K562 (cell line): ENCODE measurements around the gene PPP1R13L. TPM values are rescaled to one million over a fixed set of nuclear protein-coding genes. Genes with fewer than 3 reads are reported as not detected.
A peak's percentile ranks its signal among the peaks of the same experiment; 100 is the strongest.

Source experiments
- CXXC5 ChIP-seq: fragments of 250-450 bp; sonication (Bioruptor Pico); IDR thresholded peaks from 2 replicates; pipeline ENCODE4 v1.8.0; 2022; ENCODE audit warnings: inconsistent platforms, mild to moderate bottlenecking, moderate library complexity
- ILK ChIP-seq: fragments of 450-650 bp; IDR thresholded peaks from 2 replicates; pipeline ENCODE4 v1.6.1; 2016; ENCODE audit warnings: missing genetic modification characterization, low read depth, mild to moderate bottlenecking, missing compliant biosample characterization, moderate library complexity, borderline replicate concordance
- NCOR1 ChIP-seq: fragments of 450-650 bp; IDR thresholded peaks from 2 replicates; pipeline ENCODE4 v1.6.1; 2016; ENCODE audit warnings: mild to moderate bottlenecking, moderate library complexity
- NR2F6 ChIP-seq: fragments of 450-650 bp; formaldehyde crosslinking; IDR thresholded peaks from 2 replicates; pipeline ENCODE4 v1.4.0; 2020; ENCODE audit warnings: mild to moderate bottlenecking
- PCBP2 ChIP-seq: fragments of 200-400 bp; formaldehyde crosslinking; IDR thresholded peaks from 2 replicates; pipeline ENCODE4 v1.6.1; 2018; ENCODE audit warnings: low read length, low read depth, mild to moderate bottlenecking, moderate library complexity; ENCODE audit not compliant: poor library complexity, severe bottlenecking
- PHF20 ChIP-seq: fragments of 450-650 bp; IDR thresholded peaks from 2 replicates; pipeline ENCODE4 v1.6.1; 2018; ENCODE audit not compliant: partially characterized antibody
- SREBF2 ChIP-seq: sonication (generic); formaldehyde crosslinking; IDR thresholded peaks from 2 replicates; pipeline ENCODE4 v1.4.0; 2020; ENCODE audit warnings: mild to moderate bottlenecking, missing genetic modification reagents
- U2AF1 ChIP-seq: fragments of 200-400 bp; formaldehyde crosslinking; optimal IDR thresholded peaks from 2 replicates; pipeline ENCODE3; 2017; ENCODE audit warnings: mild to moderate bottlenecking, low read depth, low read length, moderate library complexity
- ZBTB8A ChIP-seq: fragments of 450-650 bp; IDR thresholded peaks from 2 replicates; pipeline ENCODE4 v1.6.1; 2018; ENCODE audit warnings: mild to moderate bottlenecking, moderate library complexity; ENCODE audit not compliant: partially characterized antibody
- ZNF3 ChIP-seq: fragments of 250-450 bp; sonication (Bioruptor Pico); IDR thresholded peaks from 2 replicates; pipeline ENCODE4 v1.5.0; 2021; ENCODE audit warnings: mild to moderate bottlenecking, moderate library complexity
- ZNF347 ChIP-seq: fragments of 450-650 bp; formaldehyde crosslinking; IDR thresholded peaks from 2 replicates; pipeline ENCODE4 v1.4.0; 2020; ENCODE audit warnings: low read depth, mild to moderate bottlenecking, moderate library complexity
- ZNF77 ChIP-seq: fragments of 250-450 bp; sonication (Bioruptor Pico); IDR thresholded peaks from 2 replicates; pipeline ENCODE4 v1.5.0; 2020
- polyA plus RNA-seq, 8 experiments: library from polyadenylated mRNA; depleted of rRNA in 4 of 8; stranded (reverse) in 5 of 8; unstranded in 3 of 8; fragments of >200 nt; fragmentation: Nextera tagmentation in 2 of 8; fragmentation: Illumina TruSeq in 1 of 8; extraction: Ambion mirVana in 2 of 8; extraction: Trizol in 1 of 8; gene quantifications; 2 replicates each; pipeline versions ENCODE4 v1.2.1 to v1.2.3, GENCODE V29; 2011 to 2014; ENCODE audit warnings: inconsistent platforms in 1 of 8, missing spikeins in 1 of 8
- total RNA-seq, 7 experiments: library from RNA; depleted of rRNA in 6 of 7; stranded (reverse); fragments of >200 nt in 6 of 7; fragmentation: Illumina TruSeq in 2 of 7; extraction: Trizol in 2 of 7; gene quantifications; 2 replicates each; pipeline versions ENCODE4 v1.2.1 to v1.2.3, GENCODE V29; 2011 to 2021; ENCODE audit warnings: low replicate concordance in 1 of 7
- TF ChIP-seq, protein P1 (sequence below): fragments of 200-800 bp; sonication (Bioruptor generic); IDR thresholded peaks from 2 replicates; pipeline ENCODE4 v1.6.1; 2016; ENCODE audit warnings: missing genetic modification characterization, missing compliant biosample characterization
- TF ChIP-seq, protein P2 (sequence below): conservative IDR thresholded peaks from 2 replicates; pipeline ENCODE4 v1.6.1; 2011; ENCODE audit warnings: low read depth, mild to moderate bottlenecking, low read length; ENCODE audit not compliant: control insufficient read depth
- TF ChIP-seq, protein P3 (sequence below): sonication (generic); formaldehyde crosslinking; IDR thresholded peaks from 2 replicates; pipeline ENCODE4 v1.8.0; 2022; ENCODE audit warnings: mild to moderate bottlenecking, missing genetic modification reagents
- TF ChIP-seq, protein P4 (sequence below): IDR thresholded peaks from 2 replicates; pipeline ENCODE4 v1.6.1; 2011; ENCODE audit warnings: borderline replicate concordance, low read depth, mild to moderate bottlenecking, moderate library complexity, low read length; ENCODE audit not compliant: insufficient read depth, poor library complexity, severe bottlenecking

The PPP1R13L gene
- total and polyA plus RNA-seq, 9 of the 15 experiments (the other 6 are each of a cell fraction or from before 2014, with no cell fraction given), result 0.32 to 6.7 (median 2.0) TPM

DNA sequence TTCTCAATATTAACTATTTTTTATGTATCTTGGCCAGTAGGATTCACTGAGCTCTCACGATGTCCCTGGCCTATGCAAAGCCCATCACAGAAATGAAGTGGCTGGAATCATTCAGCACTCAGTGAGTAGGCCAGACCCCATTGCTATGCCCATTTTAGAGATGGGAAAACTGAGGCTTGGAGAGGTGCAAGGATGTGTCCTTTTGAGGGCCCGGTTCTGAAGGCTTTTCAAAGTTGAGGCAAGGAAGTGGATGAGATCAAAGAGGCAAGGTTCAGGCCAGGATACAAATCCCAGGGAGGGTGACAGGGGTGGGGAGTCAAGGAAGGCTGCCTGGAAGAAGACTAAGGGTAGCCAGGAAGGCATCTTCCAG is 37.5 kb upstream of the PPP1R13L start (continued):
- TF ChIP-seq, protein P1, sequence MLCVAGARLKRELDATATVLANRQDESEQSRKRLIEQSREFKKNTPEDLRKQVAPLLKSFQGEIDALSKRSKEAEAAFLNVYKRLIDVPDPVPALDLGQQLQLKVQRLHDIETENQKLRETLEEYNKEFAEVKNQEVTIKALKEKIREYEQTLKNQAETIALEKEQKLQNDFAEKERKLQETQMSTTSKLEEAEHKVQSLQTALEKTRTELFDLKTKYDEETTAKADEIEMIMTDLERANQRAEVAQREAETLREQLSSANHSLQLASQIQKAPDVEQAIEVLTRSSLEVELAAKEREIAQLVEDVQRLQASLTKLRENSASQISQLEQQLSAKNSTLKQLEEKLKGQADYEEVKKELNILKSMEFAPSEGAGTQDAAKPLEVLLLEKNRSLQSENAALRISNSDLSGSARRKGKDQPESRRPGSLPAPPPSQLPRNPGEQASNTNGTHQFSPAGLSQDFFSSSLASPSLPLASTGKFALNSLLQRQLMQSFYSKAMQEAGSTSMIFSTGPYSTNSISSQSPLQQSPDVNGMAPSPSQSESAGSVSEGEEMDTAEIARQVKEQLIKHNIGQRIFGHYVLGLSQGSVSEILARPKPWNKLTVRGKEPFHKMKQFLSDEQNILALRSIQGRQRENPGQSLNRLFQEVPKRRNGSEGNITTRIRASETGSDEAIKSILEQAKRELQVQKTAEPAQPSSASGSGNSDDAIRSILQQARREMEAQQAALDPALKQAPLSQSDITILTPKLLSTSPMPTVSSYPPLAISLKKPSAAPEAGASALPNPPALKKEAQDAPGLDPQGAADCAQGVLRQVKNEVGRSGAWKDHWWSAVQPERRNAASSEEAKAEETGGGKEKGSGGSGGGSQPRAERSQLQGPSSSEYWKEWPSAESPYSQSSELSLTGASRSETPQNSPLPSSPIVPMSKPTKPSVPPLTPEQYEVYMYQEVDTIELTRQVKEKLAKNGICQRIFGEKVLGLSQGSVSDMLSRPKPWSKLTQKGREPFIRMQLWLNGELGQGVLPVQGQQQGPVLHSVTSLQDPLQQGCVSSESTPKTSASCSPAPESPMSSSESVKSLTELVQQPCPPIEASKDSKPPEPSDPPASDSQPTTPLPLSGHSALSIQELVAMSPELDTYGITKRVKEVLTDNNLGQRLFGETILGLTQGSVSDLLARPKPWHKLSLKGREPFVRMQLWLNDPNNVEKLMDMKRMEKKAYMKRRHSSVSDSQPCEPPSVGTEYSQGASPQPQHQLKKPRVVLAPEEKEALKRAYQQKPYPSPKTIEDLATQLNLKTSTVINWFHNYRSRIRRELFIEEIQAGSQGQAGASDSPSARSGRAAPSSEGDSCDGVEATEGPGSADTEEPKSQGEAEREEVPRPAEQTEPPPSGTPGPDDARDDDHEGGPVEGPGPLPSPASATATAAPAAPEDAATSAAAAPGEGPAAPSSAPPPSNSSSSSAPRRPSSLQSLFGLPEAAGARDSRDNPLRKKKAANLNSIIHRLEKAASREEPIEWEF (CRISPR knock-in tag), result no peak
- TF ChIP-seq CXXC5 (CRISPR knock-in tag) (no peak), SREBF2 (CRISPR knock-in tag) (no peak), ZNF3 (CRISPR knock-in tag) (0 out of 2 replicates have a peak, but pooled peaks have one; percentile 54), NCOR1 (no peak), NR2F6 (CRISPR knock-in tag) (no peak), PCBP2 (no peak), ZNF347 (no peak), U2AF1 (no peak), ZBTB8A (no peak), ZNF77 (CRISPR knock-in tag) (no peak), PHF20 (peak; percentile 92), ILK (tag) (no peak)
- TF ChIP-seq, protein P2, sequence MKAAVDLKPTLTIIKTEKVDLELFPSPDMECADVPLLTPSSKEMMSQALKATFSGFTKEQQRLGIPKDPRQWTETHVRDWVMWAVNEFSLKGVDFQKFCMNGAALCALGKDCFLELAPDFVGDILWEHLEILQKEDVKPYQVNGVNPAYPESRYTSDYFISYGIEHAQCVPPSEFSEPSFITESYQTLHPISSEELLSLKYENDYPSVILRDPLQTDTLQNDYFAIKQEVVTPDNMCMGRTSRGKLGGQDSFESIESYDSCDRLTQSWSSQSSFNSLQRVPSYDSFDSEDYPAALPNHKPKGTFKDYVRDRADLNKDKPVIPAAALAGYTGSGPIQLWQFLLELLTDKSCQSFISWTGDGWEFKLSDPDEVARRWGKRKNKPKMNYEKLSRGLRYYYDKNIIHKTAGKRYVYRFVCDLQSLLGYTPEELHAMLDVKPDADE, result no peak
- TF ChIP-seq, protein P3, sequence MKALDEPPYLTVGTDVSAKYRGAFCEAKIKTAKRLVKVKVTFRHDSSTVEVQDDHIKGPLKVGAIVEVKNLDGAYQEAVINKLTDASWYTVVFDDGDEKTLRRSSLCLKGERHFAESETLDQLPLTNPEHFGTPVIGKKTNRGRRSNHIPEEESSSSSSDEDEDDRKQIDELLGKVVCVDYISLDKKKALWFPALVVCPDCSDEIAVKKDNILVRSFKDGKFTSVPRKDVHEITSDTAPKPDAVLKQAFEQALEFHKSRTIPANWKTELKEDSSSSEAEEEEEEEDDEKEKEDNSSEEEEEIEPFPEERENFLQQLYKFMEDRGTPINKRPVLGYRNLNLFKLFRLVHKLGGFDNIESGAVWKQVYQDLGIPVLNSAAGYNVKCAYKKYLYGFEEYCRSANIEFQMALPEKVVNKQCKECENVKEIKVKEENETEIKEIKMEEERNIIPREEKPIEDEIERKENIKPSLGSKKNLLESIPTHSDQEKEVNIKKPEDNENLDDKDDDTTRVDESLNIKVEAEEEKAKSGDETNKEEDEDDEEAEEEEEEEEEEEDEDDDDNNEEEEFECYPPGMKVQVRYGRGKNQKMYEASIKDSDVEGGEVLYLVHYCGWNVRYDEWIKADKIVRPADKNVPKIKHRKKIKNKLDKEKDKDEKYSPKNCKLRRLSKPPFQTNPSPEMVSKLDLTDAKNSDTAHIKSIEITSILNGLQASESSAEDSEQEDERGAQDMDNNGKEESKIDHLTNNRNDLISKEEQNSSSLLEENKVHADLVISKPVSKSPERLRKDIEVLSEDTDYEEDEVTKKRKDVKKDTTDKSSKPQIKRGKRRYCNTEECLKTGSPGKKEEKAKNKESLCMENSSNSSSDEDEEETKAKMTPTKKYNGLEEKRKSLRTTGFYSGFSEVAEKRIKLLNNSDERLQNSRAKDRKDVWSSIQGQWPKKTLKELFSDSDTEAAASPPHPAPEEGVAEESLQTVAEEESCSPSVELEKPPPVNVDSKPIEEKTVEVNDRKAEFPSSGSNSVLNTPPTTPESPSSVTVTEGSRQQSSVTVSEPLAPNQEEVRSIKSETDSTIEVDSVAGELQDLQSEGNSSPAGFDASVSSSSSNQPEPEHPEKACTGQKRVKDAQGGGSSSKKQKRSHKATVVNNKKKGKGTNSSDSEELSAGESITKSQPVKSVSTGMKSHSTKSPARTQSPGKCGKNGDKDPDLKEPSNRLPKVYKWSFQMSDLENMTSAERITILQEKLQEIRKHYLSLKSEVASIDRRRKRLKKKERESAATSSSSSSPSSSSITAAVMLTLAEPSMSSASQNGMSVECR (CRISPR knock-in tag), result no peak
- TF ChIP-seq, protein P4, sequence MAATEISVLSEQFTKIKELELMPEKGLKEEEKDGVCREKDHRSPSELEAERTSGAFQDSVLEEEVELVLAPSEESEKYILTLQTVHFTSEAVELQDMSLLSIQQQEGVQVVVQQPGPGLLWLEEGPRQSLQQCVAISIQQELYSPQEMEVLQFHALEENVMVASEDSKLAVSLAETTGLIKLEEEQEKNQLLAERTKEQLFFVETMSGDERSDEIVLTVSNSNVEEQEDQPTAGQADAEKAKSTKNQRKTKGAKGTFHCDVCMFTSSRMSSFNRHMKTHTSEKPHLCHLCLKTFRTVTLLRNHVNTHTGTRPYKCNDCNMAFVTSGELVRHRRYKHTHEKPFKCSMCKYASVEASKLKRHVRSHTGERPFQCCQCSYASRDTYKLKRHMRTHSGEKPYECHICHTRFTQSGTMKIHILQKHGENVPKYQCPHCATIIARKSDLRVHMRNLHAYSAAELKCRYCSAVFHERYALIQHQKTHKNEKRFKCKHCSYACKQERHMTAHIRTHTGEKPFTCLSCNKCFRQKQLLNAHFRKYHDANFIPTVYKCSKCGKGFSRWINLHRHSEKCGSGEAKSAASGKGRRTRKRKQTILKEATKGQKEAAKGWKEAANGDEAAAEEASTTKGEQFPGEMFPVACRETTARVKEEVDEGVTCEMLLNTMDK, result no peak
